ENCODE results near the gene LRBA. TPM values are rescaled to one million over a fixed set of nuclear protein-coding genes. Genes with fewer than 3 reads are reported as not detected.

The LRBA gene
- polyA plus RNA-seq, 3 donors = 6.4 to 12.9 (median 10.3) TPM

DNA sequence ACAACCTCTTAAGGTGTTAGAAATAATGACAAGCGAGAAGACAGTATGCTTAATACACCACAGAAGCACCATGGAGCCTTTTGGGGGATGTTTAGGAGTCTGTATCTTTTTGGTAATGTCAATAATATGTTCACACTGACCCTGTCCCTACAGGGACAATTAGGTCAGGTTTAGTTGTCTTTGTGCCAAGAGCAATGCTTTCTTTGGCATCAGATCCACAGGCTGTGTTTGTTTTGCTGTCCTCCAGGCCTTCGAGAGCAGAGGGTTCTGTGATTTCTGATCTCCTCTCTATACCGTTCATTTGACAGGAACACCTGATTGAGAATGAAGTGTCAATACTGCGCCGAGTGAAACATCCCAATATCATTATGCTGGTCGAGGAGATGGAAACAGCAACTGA lies 783.1 kb downstream of the LRBA start:
- WGBS, 3 donors = 58 to 82% (median 70%) methylated on average over 6 of the region's 6 CpGs

DNA sequence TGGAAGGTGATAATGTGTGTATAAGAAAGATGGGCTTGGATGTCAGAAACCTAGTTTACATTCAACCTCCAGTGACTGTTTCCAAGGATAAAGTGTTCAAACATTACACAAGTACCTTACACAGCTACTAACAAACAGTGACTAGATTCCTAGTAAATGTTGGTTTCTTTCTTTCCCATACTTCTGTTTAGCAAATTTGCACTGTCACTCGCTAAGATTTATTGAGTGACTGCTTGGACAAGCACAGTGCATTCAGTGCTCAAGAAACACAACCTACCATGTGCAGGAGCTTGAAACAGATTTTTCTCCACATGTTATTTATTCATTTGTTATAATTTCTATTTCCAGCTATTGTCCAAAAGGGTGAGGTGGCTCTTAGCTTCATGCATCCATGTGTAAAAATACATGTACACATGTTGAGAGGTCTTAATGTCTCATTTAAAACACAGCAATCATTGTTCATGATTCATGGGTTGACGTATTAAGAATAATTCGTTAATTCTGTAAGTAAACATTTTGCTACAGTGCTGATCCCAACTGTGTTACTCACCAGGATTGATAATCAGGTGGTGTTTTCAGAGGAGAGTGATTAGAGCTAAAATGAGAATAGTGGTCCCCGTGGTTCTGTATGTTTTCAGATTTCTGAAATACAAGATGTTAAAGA lies 783.8 kb downstream of the LRBA start:
- 85 to 93% (median 85%) methylated on average over 4 of the region's 4 CpGs for WGBS, 3 donors
- no peak overlapping the region for H3K27ac ChIP-seq (ENCODE audit: low read depth, low read length)

More for the DNA sequence above, 783.1 kb downstream of the LRBA start:
- no peak overlapping the region for H3K27ac ChIP-seq (ENCODE audit: low read depth, low read length)

DNA sequence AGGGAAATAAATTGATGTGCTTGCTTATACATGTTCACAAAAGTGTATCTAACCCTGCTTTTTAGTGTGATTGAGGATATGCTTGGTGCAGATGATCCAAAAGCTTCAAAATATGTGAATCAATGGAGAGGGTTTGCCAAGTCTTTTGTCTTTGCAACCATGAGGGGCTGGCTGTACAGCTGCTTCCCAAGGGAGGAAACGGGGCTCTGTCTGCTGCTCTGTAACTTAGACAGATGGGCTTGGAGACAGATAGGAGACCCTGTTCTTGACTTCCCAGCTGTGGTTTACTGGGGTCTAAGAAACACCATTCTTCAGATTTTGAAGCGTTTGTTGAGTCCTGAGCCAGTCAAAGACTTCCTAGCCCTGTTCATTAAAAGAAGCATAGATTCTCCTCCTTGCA lies 784.5 kb downstream of the LRBA start:
- no peak overlapping the region for H3K27ac ChIP-seq (ENCODE audit: low read depth, low read length)
- 71 to 81% (median 78%) methylated on average over 2 of the region's 2 CpGs for WGBS, 3 donors

DNA sequence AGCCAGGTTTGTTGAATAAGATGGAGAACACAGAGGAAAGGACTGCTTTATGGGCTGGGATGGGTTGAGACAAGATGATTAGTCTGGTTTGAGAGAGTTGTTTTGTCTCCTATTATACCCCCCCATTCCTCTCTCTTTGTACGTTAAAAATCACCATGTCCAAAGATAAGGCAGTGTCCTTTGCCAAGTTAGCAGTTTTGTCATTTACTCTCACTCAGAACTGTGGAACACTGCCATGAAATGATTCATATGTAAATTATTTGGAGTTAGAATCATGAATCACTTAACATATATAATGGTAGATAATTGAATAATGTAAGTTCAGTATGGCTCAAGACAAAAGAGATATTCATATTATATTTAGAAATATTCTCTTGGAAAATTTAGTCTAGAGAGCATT lies 785.6 kb downstream of the LRBA start:
- WGBS, 3 donors = 17 to 42% (median 42%) methylated on average over 1 of the region's 1 CpG

DNA sequence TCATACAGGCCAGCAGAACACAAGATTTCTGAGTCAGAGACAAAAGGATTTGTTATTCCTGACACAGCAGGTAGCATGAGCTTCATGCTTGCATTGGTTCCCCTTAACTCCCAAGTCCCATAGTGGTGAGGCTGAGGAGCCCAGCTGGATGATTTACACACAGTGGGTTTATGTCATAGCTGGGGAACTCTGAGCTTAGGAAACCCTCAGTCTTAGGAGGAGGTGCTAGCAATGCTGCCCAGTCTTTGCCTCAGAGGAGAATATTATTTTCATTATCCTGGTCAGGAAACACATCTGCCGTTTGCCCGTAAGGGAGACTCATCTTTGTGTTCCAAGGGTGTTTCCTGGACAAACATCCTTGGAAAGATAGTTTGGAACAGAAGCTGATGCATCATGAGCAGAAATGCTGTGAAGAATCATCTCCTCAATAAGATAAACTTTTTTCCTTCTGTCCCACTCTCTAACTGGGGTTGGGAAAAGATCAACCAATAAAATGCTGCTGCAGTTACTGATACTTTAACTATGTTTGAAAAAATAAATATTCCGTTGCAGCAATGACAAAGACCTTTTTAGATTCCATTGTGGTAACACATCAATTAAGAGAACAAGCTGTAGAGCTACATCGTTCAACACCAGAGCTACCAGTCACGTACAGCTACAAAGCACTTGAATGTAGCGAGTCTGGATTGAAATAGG lies 790.0 kb downstream of the LRBA start:
- WGBS, 3 donors = 85 to 92% (median 88%) methylated on average over 6 of the region's 6 CpGs
- no peak overlapping the region for H3K27ac ChIP-seq (ENCODE audit: low read depth, low read length)

More for the DNA sequence above, 785.6 kb downstream of the LRBA start:
- H3K27ac ChIP-seq (ENCODE audit: low read depth, low read length) = no peak overlapping the region

DNA sequence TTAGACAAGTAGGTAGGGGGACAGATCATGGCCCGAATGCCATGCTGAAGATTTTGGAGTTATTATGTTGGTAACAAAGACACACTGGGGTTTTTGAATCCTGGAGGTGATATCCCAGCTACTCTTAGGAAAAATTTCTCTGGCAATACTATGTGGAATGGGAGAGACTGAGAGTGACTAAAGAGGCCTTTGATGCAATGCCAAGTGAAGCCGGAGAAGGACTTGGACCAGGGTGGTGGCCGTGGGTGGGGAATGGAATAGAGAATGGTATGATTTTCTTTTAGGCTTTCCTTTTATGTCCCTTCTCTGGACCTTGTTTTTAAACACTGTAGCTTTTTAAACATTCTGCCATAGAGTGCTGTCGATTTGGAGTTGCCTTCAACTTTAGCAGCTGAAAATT lies 795.2 kb downstream of the LRBA start:
- WGBS, 3 donors = 72 to 92% (median 77%) methylated on average over 4 of the region's 4 CpGs
- no peak overlapping the region for H3K27ac ChIP-seq (ENCODE audit: low read depth, low read length)

DNA sequence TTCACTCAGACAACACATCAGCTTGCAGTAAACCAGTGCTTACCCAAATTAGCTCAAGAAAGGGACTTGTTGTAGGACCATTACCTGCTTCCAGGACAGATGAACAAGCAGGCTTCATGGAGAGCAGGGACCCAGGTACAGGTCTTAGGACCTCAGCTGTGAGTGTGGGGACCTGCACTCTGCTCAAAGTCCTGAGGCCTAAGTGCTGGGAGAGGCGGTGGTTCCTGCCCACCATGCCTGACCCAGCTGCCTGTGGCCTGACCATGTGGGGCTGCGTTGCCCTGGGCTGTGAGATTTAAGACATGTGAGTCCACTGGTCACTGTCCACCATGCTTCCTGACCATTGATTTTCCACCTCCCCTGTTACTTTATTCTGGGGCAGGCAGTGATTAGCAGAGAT lies 796.6 kb downstream of the LRBA start:
- WGBS, 3 donors = 91 to 100% (median 92%) methylated on average over 2 of the region's 2 CpGs
- H3K27ac ChIP-seq (ENCODE audit: low read depth, low read length) = no peak overlapping the region

DNA sequence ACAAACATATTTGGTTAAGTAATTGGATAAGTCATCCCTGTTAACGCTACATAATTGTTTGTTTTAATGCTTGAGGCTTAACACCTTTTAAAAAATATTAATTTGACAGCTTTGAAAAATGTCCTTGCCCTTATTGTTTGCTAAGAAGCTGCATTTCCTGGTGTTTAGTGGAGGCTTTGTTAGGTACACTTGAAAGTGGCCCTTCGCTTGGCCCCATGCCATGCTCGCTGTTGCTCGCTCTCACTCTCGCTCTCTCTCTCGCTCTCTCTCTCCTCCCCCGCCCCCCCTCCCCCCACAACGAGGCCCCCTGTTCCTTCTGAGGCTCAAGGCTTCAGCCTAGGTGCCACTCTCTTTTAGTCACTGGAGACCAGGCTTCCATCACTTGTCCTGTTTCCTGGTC lies 797.3 kb downstream of the LRBA start:
- H3K27ac ChIP-seq (ENCODE audit: low read depth, low read length) = no peak overlapping the region
- WGBS, 3 donors = 48 to 73% (median 72%) methylated on average over 8 of the region's 8 CpGs

DNA sequence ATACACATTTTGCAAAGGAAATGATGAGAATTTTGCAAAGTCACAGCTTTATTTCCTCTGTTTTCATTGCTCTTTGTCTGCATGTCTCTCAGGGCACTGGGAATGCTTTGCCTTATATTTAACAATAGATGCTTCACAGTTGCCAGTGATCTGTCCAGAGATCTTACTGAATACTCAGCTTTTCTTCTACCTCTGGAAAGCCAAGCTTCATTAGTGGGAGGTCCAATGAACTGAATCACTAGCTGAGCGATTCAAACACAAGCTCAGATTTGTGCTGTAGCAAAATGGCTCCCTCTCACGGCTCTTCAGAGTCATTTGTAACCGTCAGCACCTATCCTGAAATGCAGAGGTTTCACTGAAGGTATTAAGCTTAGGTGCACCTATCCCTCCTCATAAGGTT lies 797.9 kb downstream of the LRBA start:
- no peak overlapping the region for H3K27ac ChIP-seq (ENCODE audit: low read depth, low read length)
- 22 to 49% (median 30%) methylated on average over 3 of the region's 3 CpGs for WGBS, 3 donors

DNA sequence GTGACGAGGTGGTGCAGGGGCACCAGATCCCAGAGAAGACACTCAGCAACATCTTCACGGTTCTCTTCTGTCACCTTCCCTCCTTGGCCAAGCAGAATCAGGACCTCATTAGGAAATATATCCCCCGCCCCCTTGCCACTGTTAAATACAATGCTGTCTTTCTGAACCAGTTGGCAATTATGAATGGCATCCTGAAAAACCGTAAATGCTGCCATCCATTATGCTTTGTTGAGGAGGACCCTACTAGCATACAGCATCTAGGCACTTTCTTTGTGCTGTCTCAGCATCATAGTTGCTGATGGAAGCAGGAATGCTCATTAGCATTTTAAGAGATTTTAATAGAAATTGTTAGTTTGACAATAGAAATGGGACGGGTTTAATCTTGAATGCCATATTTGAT lies 798.4 kb downstream of the LRBA start:
- WGBS, 3 donors = 86 to 90% (median 88%) methylated on average over 5 of the region's 5 CpGs
- H3K27ac ChIP-seq (ENCODE audit: low read depth, low read length) = no peak overlapping the region

DNA sequence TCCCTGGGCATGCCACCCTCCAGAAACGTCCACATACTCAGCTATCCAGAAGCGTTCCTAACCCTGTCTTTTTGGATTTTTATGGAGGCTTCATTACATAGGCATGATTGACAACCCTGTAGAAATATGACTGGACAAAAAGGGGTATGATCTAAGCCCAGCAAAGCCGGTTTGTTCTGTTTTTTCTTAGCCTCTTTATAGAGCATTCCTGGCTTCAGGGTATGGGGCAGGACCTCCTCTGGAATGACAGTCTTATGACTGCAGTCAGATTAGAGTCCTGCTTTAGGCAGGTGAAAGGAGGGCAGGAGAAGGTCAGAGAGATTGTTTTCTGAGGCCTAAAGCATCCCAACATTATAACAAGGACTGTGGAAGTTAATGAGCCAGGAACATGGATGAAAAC lies 799.5 kb downstream of the LRBA start:
- H3K27ac ChIP-seq (ENCODE audit: low read depth, low read length) = no peak overlapping the region
- 84 to 95% (median 91%) methylated on average over 3 of the region's 3 CpGs for WGBS, 3 donors

Other genes starting within 250 kb of the LRBA start
- gene RPS3A, start 84.3 kb upstream of the LRBA start, polyA plus RNA-seq = 1,000 to 10,000 TPM; 2,109 to 5,602 (median 2,766) TPM